ENCODE measurements around the gene FGFBP3. TPM values are rescaled to one million over a fixed set of nuclear protein-coding genes. Genes with fewer than 3 reads are reported as not detected.
A peak's percentile ranks its signal among the peaks of the same experiment; 100 is the strongest.

The FGFBP3 gene
- total RNA-seq, 1 experiment from 2014 or later = 1.5 TPM

- POLR2A ChIA-PET = no interaction called here
- no TSS peak for BruUV-seq (replicated peaks)
- ATAC-seq (no peak), DNase-seq (ENCODE audit: low read depth, low spot score) (no peak)
- CTCF ChIA-PET = no interaction called here
- no peak overlapping the region for H3K4me3 ChIP-seq (ENCODE audit: low read depth in 2 of 2, low read length in 2 of 2)
- in situ Hi-C loops (cut with HindIII; ENCODE audit: low pct_unique_long_range_greater_than_20kb, low sequenced_read_pairs) (no loop called here), intact Hi-C loops (cut with micrococcal nuclease; ENCODE audit: unreplicated experiment) (no loop called here)
- H3K4me1 ChIP-seq (ENCODE audit: control insufficient read depth, insufficient read depth, low read length) = peaks cover 7% of the 10 kb centered on the region; the same call in 1 of the 2 replicates
- H3K36me3 ChIP-seq (ENCODE audit: control insufficient read depth, insufficient read depth, low read length) = 0 out of 2 replicates have a peak, but pooled peaks cover 6% of the 10 kb centered on the region
- H3K27ac ChIP-seq (ENCODE audit: low read length) = no peak overlapping the region
- H3K27me3 ChIP-seq (ENCODE audit: control insufficient read depth, insufficient read depth, low read length) = no peaks in the 10 kb centered on the region
- H3K9me3 ChIP-seq (ENCODE audit: control insufficient read depth, insufficient read depth, low read depth, low read length) = no peaks in the 10 kb centered on the region
- TF ChIP-seq POLR2AphosphoS5 (IDR thresholded peaks at IDR 0.05; ENCODE audit: low read depth, low read length) (no peak), SIN3A (IDR thresholded peaks at IDR 0.05; ENCODE audit: borderline replicate concordance, insufficient read depth, low read depth, low read length) (no peak), TCF7L2 (IDR thresholded peaks at IDR 0.05; ENCODE audit: low read depth, low read length) (no peak)
- TF ChIP-seq, protein P1, sequence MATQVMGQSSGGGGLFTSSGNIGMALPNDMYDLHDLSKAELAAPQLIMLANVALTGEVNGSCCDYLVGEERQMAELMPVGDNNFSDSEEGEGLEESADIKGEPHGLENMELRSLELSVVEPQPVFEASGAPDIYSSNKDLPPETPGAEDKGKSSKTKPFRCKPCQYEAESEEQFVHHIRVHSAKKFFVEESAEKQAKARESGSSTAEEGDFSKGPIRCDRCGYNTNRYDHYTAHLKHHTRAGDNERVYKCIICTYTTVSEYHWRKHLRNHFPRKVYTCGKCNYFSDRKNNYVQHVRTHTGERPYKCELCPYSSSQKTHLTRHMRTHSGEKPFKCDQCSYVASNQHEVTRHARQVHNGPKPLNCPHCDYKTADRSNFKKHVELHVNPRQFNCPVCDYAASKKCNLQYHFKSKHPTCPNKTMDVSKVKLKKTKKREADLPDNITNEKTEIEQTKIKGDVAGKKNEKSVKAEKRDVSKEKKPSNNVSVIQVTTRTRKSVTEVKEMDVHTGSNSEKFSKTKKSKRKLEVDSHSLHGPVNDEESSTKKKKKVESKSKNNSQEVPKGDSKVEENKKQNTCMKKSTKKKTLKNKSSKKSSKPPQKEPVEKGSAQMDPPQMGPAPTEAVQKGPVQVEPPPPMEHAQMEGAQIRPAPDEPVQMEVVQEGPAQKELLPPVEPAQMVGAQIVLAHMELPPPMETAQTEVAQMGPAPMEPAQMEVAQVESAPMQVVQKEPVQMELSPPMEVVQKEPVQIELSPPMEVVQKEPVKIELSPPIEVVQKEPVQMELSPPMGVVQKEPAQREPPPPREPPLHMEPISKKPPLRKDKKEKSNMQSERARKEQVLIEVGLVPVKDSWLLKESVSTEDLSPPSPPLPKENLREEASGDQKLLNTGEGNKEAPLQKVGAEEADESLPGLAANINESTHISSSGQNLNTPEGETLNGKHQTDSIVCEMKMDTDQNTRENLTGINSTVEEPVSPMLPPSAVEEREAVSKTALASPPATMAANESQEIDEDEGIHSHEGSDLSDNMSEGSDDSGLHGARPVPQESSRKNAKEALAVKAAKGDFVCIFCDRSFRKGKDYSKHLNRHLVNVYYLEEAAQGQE (IDR thresholded peaks at IDR 0.05; ENCODE audit: insufficient read depth in 1 of 2, low read depth in 2 of 2, low read length in 1 of 2) = no peak
- TF ChIP-seq, protein P2, sequence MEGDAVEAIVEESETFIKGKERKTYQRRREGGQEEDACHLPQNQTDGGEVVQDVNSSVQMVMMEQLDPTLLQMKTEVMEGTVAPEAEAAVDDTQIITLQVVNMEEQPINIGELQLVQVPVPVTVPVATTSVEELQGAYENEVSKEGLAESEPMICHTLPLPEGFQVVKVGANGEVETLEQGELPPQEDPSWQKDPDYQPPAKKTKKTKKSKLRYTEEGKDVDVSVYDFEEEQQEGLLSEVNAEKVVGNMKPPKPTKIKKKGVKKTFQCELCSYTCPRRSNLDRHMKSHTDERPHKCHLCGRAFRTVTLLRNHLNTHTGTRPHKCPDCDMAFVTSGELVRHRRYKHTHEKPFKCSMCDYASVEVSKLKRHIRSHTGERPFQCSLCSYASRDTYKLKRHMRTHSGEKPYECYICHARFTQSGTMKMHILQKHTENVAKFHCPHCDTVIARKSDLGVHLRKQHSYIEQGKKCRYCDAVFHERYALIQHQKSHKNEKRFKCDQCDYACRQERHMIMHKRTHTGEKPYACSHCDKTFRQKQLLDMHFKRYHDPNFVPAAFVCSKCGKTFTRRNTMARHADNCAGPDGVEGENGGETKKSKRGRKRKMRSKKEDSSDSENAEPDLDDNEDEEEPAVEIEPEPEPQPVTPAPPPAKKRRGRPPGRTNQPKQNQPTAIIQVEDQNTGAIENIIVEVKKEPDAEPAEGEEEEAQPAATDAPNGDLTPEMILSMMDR (IDR thresholded peaks at IDR 0.05) = no peak
Measured at GRCh38 chr10:91930939-91931338, 21.7 kb upstream of the FGFBP3 start.

- in situ Hi-C loops (cut with HindIII; ENCODE audit: low pct_unique_long_range_greater_than_20kb, low sequenced_read_pairs) (no loop called here), intact Hi-C loops (cut with micrococcal nuclease; ENCODE audit: unreplicated experiment) (no loop called here)
- H3K4me3 ChIP-seq (ENCODE audit: low read depth in 2 of 2, low read length in 2 of 2) = peak overlapping the region; percentile 86 to 98
- ATAC-seq (no peak), DNase-seq (ENCODE audit: low read depth, low spot score) (no peak)
- H3K4me1 ChIP-seq (ENCODE audit: control insufficient read depth, insufficient read depth, low read length) = peaks cover 4% of the 10 kb centered on the region; the same call in 1 of the 2 replicates
- H3K36me3 ChIP-seq (ENCODE audit: control insufficient read depth, insufficient read depth, low read length) = peaks cover 7% of the 10 kb centered on the region; the same call in 1 of the 2 replicates
- no TSS peak for BruUV-seq (replicated peaks)
- no peaks in the 10 kb centered on the region for H3K9me3 ChIP-seq (ENCODE audit: control insufficient read depth, insufficient read depth, low read depth, low read length)
- H3K27ac ChIP-seq (ENCODE audit: low read length) = peak overlapping the region; percentile 97; the same call in 1 of the 2 replicates
- POLR2A ChIA-PET = interaction anchor here (0.6 kb wide), 3 partner anchors 13 to 365 kb away, joined by 5 to 10 read pairs (median 9); no protein-coding TSS in a partner anchor
- no peaks in the 10 kb centered on the region for H3K27me3 ChIP-seq (ENCODE audit: control insufficient read depth, insufficient read depth, low read length)
- CTCF ChIA-PET = no interaction called here
- TF ChIP-seq POLR2AphosphoS5 (IDR thresholded peaks at IDR 0.05; ENCODE audit: low read depth, low read length) = no peak
- TF ChIP-seq, protein P1 (IDR thresholded peaks at IDR 0.05; ENCODE audit: insufficient read depth in 1 of 2, low read depth in 2 of 2, low read length in 1 of 2) = no peak
- TF ChIP-seq SIN3A (IDR thresholded peaks at IDR 0.05; ENCODE audit: borderline replicate concordance, insufficient read depth, low read depth, low read length) = no peak
- TF ChIP-seq, protein P2 (IDR thresholded peaks at IDR 0.05) = no peak
Measured at GRCh38 chr10:91925022-91925320, 15.7 kb upstream of the FGFBP3 start.

Data from Panc1 (cell line).